ENCODE measurements around the gene DAAM1.

GRCh38 chr14:59159169-59159568, 29.3 kb upstream of the DAAM1 start:
- TF ChIP-seq CTCF (IDR thresholded peaks at IDR 0.05) (no peak), CHD2 (IDR thresholded peaks at IDR 0.05; ENCODE audit: low read length, partially characterized antibody) (no peak), KDM5A (IDR thresholded peaks at IDR 0.05) (no peak), KDM1A (IDR thresholded peaks at IDR 0.05; ENCODE audit: low read depth) (no peak), POLR2A (IDR thresholded peaks at IDR 0.05; ENCODE audit: low read length) (no peak), SMC3 (IDR thresholded peaks at IDR 0.05) (no peak), NR3C1 (IDR thresholded peaks at IDR 0.05) (no peak), CEBPB (IDR thresholded peaks at IDR 0.05) (no peak), ELK1 (IDR thresholded peaks at IDR 0.05; ENCODE audit: low read depth, low read length) (no peak), JUNB (IDR thresholded peaks at IDR 0.05) (no peak), CBX2 (IDR thresholded peaks at IDR 0.05; ENCODE audit: borderline replicate concordance, low read depth) (no peak), REST (IDR thresholded peaks at IDR 0.05) (no peak)

Data from A549 (cell line).